ENCODE data around the gene CDH6.

GRCh38 chr5:31300501-31300900 lies 107.0 kb downstream of the CDH6 start:
- TF ChIP-seq CTCF (IDR thresholded peaks at IDR 0.05; ENCODE audit: insufficient read depth, low read depth, low read length) (no peak), EZH2 (IDR thresholded peaks at IDR 0.05; ENCODE audit: insufficient read depth, low read length) (no peak)
